Hepatocyte (in vitro differentiated cells): ENCODE data around the gene FOSB.

Source experiments
- CTCF ChIP-seq: fragments of 200-600 bp; sonication (generic); IDR thresholded peaks from 2 replicates; pipeline ENCODE4 v1.5.1; 2016; ENCODE audit warnings: antibody characterized with exemption, mild to moderate bottlenecking; ENCODE audit not compliant: poor library complexity
- EZH2 ChIP-seq: fragments of 200-600 bp; sonication (generic); IDR thresholded peaks from 2 replicates; pipeline ENCODE4 v1.6.1; 2016; ENCODE audit warnings: antibody characterized with exemption, mild to moderate bottlenecking, borderline replicate concordance

DNA sequence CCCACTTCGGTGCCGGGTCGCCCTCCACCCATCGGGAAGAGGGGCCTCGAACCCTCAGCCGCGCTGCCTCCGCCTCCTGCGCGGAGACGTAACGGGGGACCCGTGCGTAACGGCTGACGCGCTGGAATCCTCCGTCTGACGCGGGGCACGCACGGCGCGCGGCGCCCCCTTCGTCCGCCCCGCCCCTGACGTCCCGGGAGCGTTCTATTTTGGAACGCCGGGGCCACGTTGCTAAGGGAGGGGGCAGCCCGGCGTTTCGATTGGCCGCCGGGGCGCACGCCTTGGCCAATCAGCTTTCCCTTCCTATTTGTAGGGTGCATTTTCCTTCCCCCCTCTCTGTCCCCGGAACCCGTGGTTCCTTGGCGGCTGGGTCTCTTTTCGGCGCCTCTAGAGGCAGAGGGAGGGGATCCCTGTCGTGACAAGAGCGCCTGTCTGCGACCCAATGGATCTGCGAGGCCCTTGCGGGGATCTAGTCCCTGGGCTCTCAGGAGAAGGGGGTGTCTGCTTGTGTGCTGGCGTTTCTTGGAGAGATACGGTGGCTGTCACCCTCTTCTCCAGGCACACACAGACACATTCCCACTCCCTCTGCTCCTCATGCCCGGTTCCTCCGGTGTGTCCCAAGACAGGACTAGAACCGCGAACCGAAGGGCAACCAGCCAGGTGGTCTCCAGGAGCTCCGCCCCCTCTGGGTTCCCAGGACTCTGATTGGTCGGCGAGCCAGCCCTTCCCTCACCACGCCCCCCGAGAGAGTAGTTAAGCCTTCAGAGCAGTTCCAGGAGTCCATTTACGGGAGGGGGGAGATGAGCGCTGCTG is 1.5 kb downstream of the FOSB start:
- TF ChIP-seq EZH2 (no peak), CTCF (no peak)
